ENCODE results near the gene PLPP2.

PLPP2 gene

DNA sequence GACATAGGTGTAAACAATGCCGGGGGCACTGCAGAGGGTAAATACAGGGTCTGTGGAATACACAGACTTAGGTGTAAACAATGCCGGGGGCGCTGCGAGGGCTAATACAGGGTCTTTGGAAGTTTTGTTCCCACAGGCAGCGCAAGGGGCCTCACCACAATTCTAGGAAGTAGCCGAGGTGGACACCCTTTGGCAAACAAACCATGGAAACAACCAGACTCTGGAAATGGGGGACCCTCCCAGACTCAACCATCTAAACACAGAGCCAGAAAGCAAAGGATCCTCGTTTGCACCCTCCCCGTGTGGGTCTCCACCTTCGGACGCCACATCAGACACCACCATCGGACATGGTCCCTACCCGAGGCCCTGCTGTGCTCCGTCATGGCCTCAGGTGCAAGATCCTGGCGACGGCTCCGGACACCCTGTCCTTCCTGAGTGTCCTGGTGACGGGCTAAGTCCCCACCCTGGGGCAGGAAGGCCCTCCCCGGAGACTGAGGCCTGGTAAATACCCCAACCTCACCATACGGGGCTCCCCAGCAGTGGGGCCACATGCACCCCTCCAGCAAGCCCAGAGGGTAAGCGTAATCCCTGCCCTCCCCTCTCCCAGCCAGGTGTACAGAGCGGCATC, 16.7 kb upstream of the PLPP2 start:
- Histone ChIP-seq H3K9me2 (replicated peaks; ENCODE audit: insufficient read depth, low read length) (no peaks in the 10 kb centered on the region), H3K27ac (ENCODE audit: low read depth, low read length) (no peak overlapping the region), H3K9me3 (ENCODE audit: insufficient read depth, low read length) (no peaks in the 10 kb centered on the region), H3K27me3 (ENCODE audit: low read length) (no peaks in the 10 kb centered on the region), H3K79me2 (ENCODE audit: insufficient read depth, low read length) (no peaks in the 10 kb centered on the region), H4K20me1 (ENCODE audit: low read depth, low read length) (no peaks in the 10 kb centered on the region), H2AFZ (ENCODE audit: low read depth, low read length, severe bottlenecking) (no peak overlapping the region), H3K36me3 (ENCODE audit: low read length) (no peaks in the 10 kb centered on the region), H3K9ac (ENCODE audit: low read length) (no peak overlapping the region), H3F3A (ENCODE audit: insufficient read depth) (no peaks in the 10 kb centered on the region), H3K4me3 (ENCODE audit: insufficient read depth, low read length, poor library complexity, severe bottlenecking) (no peak overlapping the region), H3K4me2 (ENCODE audit: low read depth, low read length, poor library complexity, severe bottlenecking) (no peak overlapping the region)
- TF ChIP-seq CTCF (IDR thresholded peaks at IDR 0.05; ENCODE audit: insufficient read depth, low read length, poor library complexity, severe bottlenecking): no peak
- no peak for TF ChIP-seq EZH2phosphoT487 (conservative IDR thresholded peaks at IDR 0.05; ENCODE audit: low read length)

DNA sequence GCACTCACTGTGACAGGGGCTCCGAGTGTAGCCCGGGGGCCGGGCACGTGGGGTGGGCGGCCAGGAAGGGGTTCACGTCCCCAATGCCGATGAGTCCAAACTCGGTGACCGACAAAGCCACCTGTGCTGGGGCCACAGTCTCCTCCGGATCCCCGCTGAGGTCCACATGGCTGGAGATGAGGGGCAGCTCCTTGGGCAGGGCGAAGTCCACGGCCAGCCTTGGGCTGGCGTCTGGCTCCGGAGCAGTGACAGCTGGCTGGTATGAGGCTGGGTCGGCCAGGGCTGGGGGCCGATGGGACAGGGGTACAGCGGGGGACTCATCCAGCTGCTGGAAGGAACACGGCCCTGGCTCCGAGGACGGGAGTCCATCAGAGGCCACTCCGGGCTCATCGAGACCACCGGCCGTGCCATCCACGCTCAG, 15.9 kb upstream of the PLPP2 start:
- TF ChIP-seq CTCF (IDR thresholded peaks at IDR 0.05; ENCODE audit: insufficient read depth, low read length, poor library complexity, severe bottlenecking): no peak
- H3F3A ChIP-seq (ENCODE audit: insufficient read depth): no peaks in the 10 kb centered on the region
- no peaks in the 10 kb centered on the region for H3K9me3 ChIP-seq (ENCODE audit: insufficient read depth, low read length)
- H3K4me3 ChIP-seq (ENCODE audit: insufficient read depth, low read length, poor library complexity, severe bottlenecking): no peak overlapping the region
- no peaks in the 10 kb centered on the region for H3K27me3 ChIP-seq (ENCODE audit: low read length)
- H3K79me2 ChIP-seq (ENCODE audit: insufficient read depth, low read length): no peaks in the 10 kb centered on the region
- no peaks in the 10 kb centered on the region for H3K9me2 ChIP-seq (replicated peaks; ENCODE audit: insufficient read depth, low read length)
- H3K4me2 ChIP-seq (ENCODE audit: low read depth, low read length, poor library complexity, severe bottlenecking): no peak overlapping the region
- no peaks in the 10 kb centered on the region for H4K20me1 ChIP-seq (ENCODE audit: low read depth, low read length)
- H3K27ac ChIP-seq (ENCODE audit: low read depth, low read length): no peak overlapping the region
- no peaks in the 10 kb centered on the region for H3K36me3 ChIP-seq (ENCODE audit: low read length)
- H2AFZ ChIP-seq (ENCODE audit: low read depth, low read length, severe bottlenecking): no peak overlapping the region
- no peak overlapping the region for H3K9ac ChIP-seq (ENCODE audit: low read length)

- H3K36me3 ChIP-seq (ENCODE audit: low read length): no peaks in the 10 kb centered on the region
- TF ChIP-seq CTCF (IDR thresholded peaks at IDR 0.05; ENCODE audit: insufficient read depth, low read length, poor library complexity, severe bottlenecking): no peak
- no peak for TF ChIP-seq EZH2phosphoT487 (conservative IDR thresholded peaks at IDR 0.05; ENCODE audit: low read length)
- H3K27me3 ChIP-seq (ENCODE audit: low read length): no peaks in the 10 kb centered on the region
- H3K27ac ChIP-seq (ENCODE audit: low read depth, low read length): no peak overlapping the region
- no peak overlapping the region for H3K4me3 ChIP-seq (ENCODE audit: insufficient read depth, low read length, poor library complexity, severe bottlenecking)
- no peaks in the 10 kb centered on the region for H3F3A ChIP-seq (ENCODE audit: insufficient read depth)
- H3K9me2 ChIP-seq (replicated peaks; ENCODE audit: insufficient read depth, low read length): no peaks in the 10 kb centered on the region
- H3K4me2 ChIP-seq (ENCODE audit: low read depth, low read length, poor library complexity, severe bottlenecking): no peak overlapping the region
- no peaks in the 10 kb centered on the region for H4K20me1 ChIP-seq (ENCODE audit: low read depth, low read length)
- H3K9me3 ChIP-seq (ENCODE audit: insufficient read depth, low read length): no peaks in the 10 kb centered on the region
- no peak overlapping the region for H2AFZ ChIP-seq (ENCODE audit: low read depth, low read length, severe bottlenecking)
- H3K9ac ChIP-seq (ENCODE audit: low read length): no peak overlapping the region
- no peaks in the 10 kb centered on the region for H3K79me2 ChIP-seq (ENCODE audit: insufficient read depth, low read length)
Measured at GRCh38 chr19:306151-306900, 15.1 kb upstream of the PLPP2 start.

Measured in SU-DHL-6 (cell line).